SK-N-SH treated with all-trans-retinoic acid at 6 μM for 48 hours (cell line): ENCODE data around the gene KLRC2.

ENCODE experiments used
- ATAC-seq: fragments of 200-7000 bp; cut with Tn5 transposase; 3 replicates; pipeline ENCODE4 v1.9.1; 2020; ENCODE audit warnings: mild to moderate bottlenecking, moderate library complexity
- ARNTL ChIP-seq: fragments of 450-650 bp; formaldehyde crosslinking; IDR thresholded peaks from 2 replicates; pipeline ENCODE4 v1.5.0; 2020; ENCODE audit warnings: low read depth, mild to moderate bottlenecking, moderate library complexity, borderline replicate concordance
- BACH2 ChIP-seq: fragments of 250-450 bp; sonication (Bioruptor Pico); IDR thresholded peaks from 2 replicates; pipeline ENCODE4 v1.9.0; 2021; ENCODE audit warnings: mild to moderate bottlenecking, borderline replicate concordance
- CSDC2 ChIP-seq: fragments of 250-450 bp; sonication (Bioruptor Pico); IDR thresholded peaks from 2 replicates; pipeline ENCODE4 v1.5.0; 2020; ENCODE audit warnings: mild to moderate bottlenecking, moderate library complexity
- ESRRG ChIP-seq: fragments of 250-450 bp; sonication (Bioruptor Pico); IDR thresholded peaks from 2 replicates; pipeline ENCODE4 v1.6.1; 2021; ENCODE audit warnings: mild to moderate bottlenecking
- GLIS3 ChIP-seq: fragments of 250-450 bp; sonication (Bioruptor Pico); IDR thresholded peaks from 2 replicates; pipeline ENCODE4 v1.5.0; 2020; ENCODE audit warnings: mild to moderate bottlenecking, moderate library complexity
- PPARA ChIP-seq: fragments of 250-450 bp; sonication (Bioruptor Pico); IDR thresholded peaks from 2 replicates; pipeline ENCODE4 v1.5.0; 2020; ENCODE audit warnings: mild to moderate bottlenecking, borderline replicate concordance
- SNAI2 ChIP-seq: fragments of 250-450 bp; sonication (Bioruptor Pico); IDR thresholded peaks from 2 replicates; pipeline ENCODE4 v1.5.0; 2020; ENCODE audit warnings: mild to moderate bottlenecking, moderate library complexity
- TCF4 ChIP-seq: fragments of 250-450 bp; sonication (Bioruptor Pico); IDR thresholded peaks from 2 replicates; pipeline ENCODE4 v1.8.0; 2021; ENCODE audit warnings: mild to moderate bottlenecking, moderate library complexity, borderline replicate concordance
- TSHZ2 ChIP-seq: fragments of 250-450 bp; sonication (Bioruptor Pico); IDR thresholded peaks from 2 replicates; pipeline ENCODE4 v1.5.0; 2020; ENCODE audit warnings: mild to moderate bottlenecking, moderate library complexity
- ZC3H10 ChIP-seq: fragments of 250-450 bp; sonication (Bioruptor Pico); IDR thresholded peaks from 2 replicates; pipeline ENCODE4 v1.5.1; 2021; ENCODE audit warnings: mild to moderate bottlenecking, moderate library complexity
- ZFP3 ChIP-seq: fragments of 250-450 bp; sonication (Bioruptor Pico); IDR thresholded peaks from 2 replicates; pipeline ENCODE4 v1.5.0; 2020; ENCODE audit warnings: mild to moderate bottlenecking, moderate library complexity
- ZFP30 ChIP-seq: fragments of 450-650 bp; formaldehyde crosslinking; IDR thresholded peaks from 2 replicates; pipeline ENCODE4 v1.5.0; 2022; ENCODE audit warnings: mild to moderate bottlenecking, moderate library complexity
- ZNF565 ChIP-seq: fragments of 450-650 bp; formaldehyde crosslinking; conservative IDR thresholded peaks from 2 replicates; pipeline ENCODE4 v1.5.0; 2020; ENCODE audit warnings: low read depth, mild to moderate bottlenecking, moderate library complexity
- ZNF70 ChIP-seq: fragments of 450-650 bp; formaldehyde crosslinking; IDR thresholded peaks from 2 replicates; pipeline ENCODE4 v1.5.0; 2020; ENCODE audit warnings: mild to moderate bottlenecking, moderate library complexity
- ZNF8 ChIP-seq: fragments of 450-650 bp; formaldehyde crosslinking; IDR thresholded peaks from 2 replicates; pipeline ENCODE4 v1.5.0; 2020; ENCODE audit warnings: mild to moderate bottlenecking, moderate library complexity
- TF ChIP-seq, protein P1 (sequence below): fragments of 250-450 bp; sonication (Bioruptor Pico); IDR thresholded peaks from 2 replicates; pipeline ENCODE4 v1.5.1; 2020; ENCODE audit warnings: low read depth, mild to moderate bottlenecking, moderate library complexity
- TF ChIP-seq, protein P2 (sequence below): fragments of 250-450 bp; sonication (Bioruptor Pico); IDR thresholded peaks from 2 replicates; pipeline ENCODE4 v1.8.0; 2021; ENCODE audit warnings: low read depth, mild to moderate bottlenecking, moderate library complexity, borderline replicate concordance
- TF ChIP-seq, protein P3 (sequence below): fragments of 250-450 bp; sonication (Bioruptor Pico); IDR thresholded peaks from 2 replicates; pipeline ENCODE4 v1.5.1; 2021; ENCODE audit warnings: mild to moderate bottlenecking, moderate library complexity
- TF ChIP-seq, protein P4 (sequence below): fragments of 250-450 bp; sonication (Bioruptor Pico); IDR thresholded peaks from 2 replicates; pipeline ENCODE4 v1.8.0; 2020; ENCODE audit warnings: mild to moderate bottlenecking, moderate library complexity, borderline replicate concordance

KLRC2 gene

DNA sequence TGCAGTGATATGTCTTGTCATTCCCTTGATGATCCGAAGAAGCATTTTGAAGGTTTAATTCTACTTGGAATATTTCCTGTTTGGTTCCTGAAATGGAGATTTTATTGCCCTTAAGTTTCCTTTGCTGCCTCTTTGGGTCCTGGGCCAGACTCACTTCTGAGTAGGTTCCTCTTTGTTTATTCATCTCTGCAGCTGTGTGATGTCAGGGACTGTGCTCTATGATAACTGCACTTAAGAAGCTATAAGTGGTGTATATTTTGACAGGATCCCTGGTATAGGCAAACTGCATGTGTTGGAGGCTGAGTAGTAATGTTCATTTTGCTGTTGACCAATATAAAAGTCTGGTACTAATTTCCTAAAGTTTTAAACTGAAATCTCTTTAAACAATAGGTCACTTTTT is 26.4 kb downstream of the KLRC2 start, which contains the start of gene KLRC4:
TSS of gene KLRC4 (minus strand) at position 366 of the 400 bp plus-strand sequence. CDS start at position 184, 182 bp downstream.
- no peak for ATAC-seq
- TF ChIP-seq, protein P1, sequence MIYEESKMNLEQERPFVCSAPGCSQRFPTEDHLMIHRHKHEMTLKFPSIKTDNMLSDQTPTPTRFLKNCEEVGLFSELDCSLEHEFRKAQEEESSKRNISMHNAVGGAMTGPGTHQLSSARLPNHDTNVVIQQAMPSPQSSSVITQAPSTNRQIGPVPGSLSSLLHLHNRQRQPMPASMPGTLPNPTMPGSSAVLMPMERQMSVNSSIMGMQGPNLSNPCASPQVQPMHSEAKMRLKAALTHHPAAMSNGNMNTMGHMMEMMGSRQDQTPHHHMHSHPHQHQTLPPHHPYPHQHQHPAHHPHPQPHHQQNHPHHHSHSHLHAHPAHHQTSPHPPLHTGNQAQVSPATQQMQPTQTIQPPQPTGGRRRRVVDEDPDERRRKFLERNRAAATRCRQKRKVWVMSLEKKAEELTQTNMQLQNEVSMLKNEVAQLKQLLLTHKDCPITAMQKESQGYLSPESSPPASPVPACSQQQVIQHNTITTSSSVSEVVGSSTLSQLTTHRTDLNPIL (CRISPR knock-in tag), result no peak
- TF ChIP-seq ESRRG (CRISPR knock-in tag) (no peak), PPARA (CRISPR knock-in tag) (no peak), TSHZ2 (CRISPR knock-in tag) (no peak), ARNTL (CRISPR knock-in tag) (no peak), ZNF70 (no peak), ZC3H10 (no peak), CSDC2 (CRISPR knock-in tag) (no peak), ZNF565 (no peak), TCF4 (CRISPR knock-in tag) (no peak), BACH2 (CRISPR knock-in tag) (no peak), ZNF8 (CRISPR knock-in tag) (no peak), GLIS3 (CRISPR knock-in tag) (no peak)
- TF ChIP-seq, protein P2, sequence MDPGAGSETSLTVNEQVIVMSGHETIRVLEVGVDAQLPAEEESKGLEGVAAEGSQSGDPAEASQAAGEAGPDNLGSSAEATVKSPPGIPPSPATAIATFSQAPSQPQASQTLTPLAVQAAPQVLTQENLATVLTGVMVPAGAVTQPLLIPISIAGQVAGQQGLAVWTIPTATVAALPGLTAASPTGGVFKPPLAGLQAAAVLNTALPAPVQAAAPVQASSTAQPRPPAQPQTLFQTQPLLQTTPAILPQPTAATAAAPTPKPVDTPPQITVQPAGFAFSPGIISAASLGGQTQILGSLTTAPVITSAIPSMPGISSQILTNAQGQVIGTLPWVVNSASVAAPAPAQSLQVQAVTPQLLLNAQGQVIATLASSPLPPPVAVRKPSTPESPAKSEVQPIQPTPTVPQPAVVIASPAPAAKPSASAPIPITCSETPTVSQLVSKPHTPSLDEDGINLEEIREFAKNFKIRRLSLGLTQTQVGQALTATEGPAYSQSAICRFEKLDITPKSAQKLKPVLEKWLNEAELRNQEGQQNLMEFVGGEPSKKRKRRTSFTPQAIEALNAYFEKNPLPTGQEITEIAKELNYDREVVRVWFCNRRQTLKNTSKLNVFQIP (CRISPR knock-in tag), result no peak
- TF ChIP-seq, protein P3, sequence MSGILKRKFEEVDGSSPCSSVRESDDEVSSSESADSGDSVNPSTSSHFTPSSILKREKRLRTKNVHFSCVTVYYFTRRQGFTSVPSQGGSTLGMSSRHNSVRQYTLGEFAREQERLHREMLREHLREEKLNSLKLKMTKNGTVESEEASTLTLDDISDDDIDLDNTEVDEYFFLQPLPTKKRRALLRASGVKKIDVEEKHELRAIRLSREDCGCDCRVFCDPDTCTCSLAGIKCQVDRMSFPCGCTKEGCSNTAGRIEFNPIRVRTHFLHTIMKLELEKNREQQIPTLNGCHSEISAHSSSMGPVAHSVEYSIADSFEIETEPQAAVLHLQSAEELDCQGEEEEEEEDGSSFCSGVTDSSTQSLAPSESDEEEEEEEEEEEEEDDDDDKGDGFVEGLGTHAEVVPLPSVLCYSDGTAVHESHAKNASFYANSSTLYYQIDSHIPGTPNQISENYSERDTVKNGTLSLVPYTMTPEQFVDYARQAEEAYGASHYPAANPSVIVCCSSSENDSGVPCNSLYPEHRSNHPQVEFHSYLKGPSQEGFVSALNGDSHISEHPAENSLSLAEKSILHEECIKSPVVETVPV (CRISPR knock-in tag), result no peak
- TF ChIP-seq, all 23 proteins: peak for 0

DNA sequence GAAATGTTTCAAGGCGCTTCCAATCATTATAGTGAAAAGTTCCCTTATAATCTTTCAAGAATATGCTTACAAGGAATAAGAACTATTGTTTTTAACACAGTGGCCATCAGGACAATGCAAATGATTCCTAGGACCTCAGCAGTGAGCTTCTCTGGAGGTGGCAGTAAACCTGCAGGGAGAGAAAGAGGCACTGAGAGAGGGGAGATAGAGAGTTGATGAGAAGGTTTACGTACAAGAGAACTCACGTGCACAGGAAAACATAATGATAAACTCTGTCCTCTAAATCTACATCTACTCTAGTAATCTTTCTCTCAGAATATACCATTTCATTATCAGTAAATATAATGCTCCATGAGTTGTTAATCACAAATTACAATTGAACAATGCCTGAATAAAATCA is 27.0 kb downstream of the KLRC2 start:
- no peak for ATAC-seq
- TF ChIP-seq ZNF8 (CRISPR knock-in tag) (no peak), ESRRG (CRISPR knock-in tag) (no peak), TCF4 (CRISPR knock-in tag) (no peak), ZC3H10 (no peak), ZFP3 (CRISPR knock-in tag) (no peak), CSDC2 (CRISPR knock-in tag) (no peak), BACH2 (CRISPR knock-in tag) (no peak), ZNF565 (no peak), SNAI2 (CRISPR knock-in tag) (no peak), ARNTL (CRISPR knock-in tag) (no peak), GLIS3 (CRISPR knock-in tag) (no peak), PPARA (CRISPR knock-in tag) (no peak), ZFP30 (CRISPR knock-in tag) (no peak)
- TF ChIP-seq, protein P4, sequence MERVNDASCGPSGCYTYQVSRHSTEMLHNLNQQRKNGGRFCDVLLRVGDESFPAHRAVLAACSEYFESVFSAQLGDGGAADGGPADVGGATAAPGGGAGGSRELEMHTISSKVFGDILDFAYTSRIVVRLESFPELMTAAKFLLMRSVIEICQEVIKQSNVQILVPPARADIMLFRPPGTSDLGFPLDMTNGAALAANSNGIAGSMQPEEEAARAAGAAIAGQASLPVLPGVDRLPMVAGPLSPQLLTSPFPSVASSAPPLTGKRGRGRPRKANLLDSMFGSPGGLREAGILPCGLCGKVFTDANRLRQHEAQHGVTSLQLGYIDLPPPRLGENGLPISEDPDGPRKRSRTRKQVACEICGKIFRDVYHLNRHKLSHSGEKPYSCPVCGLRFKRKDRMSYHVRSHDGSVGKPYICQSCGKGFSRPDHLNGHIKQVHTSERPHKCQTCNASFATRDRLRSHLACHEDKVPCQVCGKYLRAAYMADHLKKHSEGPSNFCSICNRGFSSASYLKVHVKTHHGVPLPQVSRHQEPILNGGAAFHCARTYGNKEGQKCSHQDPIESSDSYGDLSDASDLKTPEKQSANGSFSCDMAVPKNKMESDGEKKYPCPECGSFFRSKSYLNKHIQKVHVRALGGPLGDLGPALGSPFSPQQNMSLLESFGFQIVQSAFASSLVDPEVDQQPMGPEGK (CRISPR knock-in tag), result no peak
- TF ChIP-seq, protein P3 (CRISPR knock-in tag), result no peak
- TF ChIP-seq, protein P1 (CRISPR knock-in tag), result no peak
- TF ChIP-seq, protein P2 (CRISPR knock-in tag), result no peak
